Measurements from ENCODE around the gene NBAS. TPM values are rescaled to one million over a fixed set of nuclear protein-coding genes. Genes with fewer than 3 reads are reported as not detected.

NBAS gene
- total RNA-seq, 1 experiment from 2014 or later = 35.5 TPM

DNA sequence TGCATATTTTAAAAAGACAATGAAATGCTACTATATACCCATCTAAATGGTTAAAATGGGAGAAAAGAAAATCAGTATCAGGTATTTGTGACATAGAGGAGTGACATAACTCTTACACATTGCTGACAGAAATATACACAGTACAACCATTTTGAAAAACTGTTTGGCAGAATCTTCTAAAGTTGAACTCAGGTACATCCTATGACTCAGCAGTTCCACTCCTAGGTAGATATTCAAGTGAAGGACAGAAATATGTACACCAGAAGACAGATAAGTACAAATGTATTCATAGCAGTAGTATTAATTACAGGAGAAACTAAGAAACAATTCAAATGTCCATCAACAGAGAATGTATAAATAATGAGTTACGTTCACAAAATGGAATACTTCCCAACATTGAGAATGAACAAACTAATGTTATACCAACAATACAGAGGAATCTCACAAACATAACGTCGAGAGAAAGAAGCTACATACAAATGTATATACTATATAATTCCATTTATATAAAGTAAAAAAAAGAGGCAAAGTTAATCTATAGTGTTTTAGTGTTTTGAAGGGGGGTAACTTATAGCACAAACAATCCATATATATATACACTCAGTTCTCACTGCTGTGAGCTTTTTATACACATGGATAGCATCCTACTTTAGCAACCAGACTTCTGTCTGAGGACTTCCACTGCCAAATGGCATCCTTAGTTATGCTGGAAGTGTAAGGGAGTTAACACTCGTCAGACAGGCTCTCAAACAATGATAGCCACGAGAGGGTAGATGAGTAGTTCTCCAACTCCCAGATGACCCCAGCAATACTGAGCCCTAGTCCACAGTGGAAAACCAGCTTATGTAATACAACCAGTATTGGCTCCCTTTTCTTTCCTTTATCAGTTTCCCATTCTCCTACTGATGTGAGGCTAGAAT is 172.5 kb downstream of the NBAS start:
- Histone ChIP-seq H3K4me3 (ENCODE audit: insufficient read depth, low read depth, low read length) (no peak overlapping the region), H3K27me3 (ENCODE audit: control insufficient read depth, insufficient read depth, low read length) (no peaks in the 10 kb centered on the region), H3K36me3 (replicated peaks; ENCODE audit: control insufficient read depth, insufficient read depth, low read length) (no peaks in the 10 kb centered on the region)
- DNase-seq = no peak

DNA sequence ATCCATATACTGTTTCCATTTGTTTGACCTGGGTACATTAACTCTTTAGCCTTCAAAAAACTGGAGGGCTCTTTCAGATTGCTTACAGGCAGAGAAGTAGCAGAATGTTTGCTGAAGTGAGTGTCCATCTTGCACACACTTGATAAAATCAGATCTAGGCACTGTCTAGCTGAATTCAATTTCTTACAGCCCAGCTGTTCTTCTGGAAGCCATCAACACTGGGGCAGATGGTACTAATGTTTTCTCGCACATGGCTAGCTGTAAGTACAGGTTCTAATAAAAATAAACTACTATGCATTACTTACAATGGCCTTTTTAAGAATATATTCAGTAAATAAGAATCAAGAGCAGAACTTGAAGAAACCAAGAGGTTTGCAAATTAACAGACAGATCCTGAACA is 175.9 kb downstream of the NBAS start:
- Histone ChIP-seq H3K4me3 (ENCODE audit: insufficient read depth, low read depth, low read length) (no peak overlapping the region), H3K36me3 (replicated peaks; ENCODE audit: control insufficient read depth, insufficient read depth, low read length) (no peaks in the 10 kb centered on the region), H3K27me3 (ENCODE audit: control insufficient read depth, insufficient read depth, low read length) (no peaks in the 10 kb centered on the region)
- no peak for DNase-seq

DNA sequence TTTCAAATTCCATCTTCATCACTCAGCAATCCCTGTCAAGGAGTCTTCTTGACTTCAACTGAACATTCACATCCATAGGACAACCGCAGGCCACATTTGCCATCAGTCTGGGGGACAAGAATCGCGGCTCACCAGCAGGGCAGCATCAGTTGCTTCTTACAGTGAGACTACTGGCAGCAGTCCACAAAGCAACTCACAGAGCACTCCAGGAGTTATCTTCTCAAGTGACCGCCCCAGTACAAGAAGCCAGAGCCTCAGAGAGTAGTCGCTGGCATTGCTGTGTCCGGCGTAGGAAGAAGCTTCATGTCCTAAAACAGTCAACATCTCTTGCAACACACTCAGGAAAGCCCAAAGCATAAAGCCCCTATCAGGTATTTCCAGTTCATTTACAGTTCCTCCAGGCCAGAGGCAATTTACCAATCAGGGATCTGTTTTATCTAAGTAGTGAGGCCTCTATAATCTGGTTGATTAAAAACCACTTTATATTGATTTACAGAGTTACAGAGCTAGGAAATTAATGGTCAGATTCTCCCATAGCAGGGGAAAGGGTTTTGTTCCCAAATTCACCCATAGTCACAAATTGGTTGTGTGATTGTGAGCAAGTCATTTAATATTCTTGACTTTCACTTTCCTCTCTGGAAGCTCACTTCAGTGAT is 177.3 kb downstream of the NBAS start:
- H3K36me3 ChIP-seq (replicated peaks; ENCODE audit: control insufficient read depth, insufficient read depth, low read length) = no peaks in the 10 kb centered on the region
- no peak for DNase-seq
- no peaks in the 10 kb centered on the region for H3K27me3 ChIP-seq (ENCODE audit: control insufficient read depth, insufficient read depth, low read length)
- H3K4me3 ChIP-seq (ENCODE audit: insufficient read depth, low read depth, low read length) = no peak overlapping the region

DNA sequence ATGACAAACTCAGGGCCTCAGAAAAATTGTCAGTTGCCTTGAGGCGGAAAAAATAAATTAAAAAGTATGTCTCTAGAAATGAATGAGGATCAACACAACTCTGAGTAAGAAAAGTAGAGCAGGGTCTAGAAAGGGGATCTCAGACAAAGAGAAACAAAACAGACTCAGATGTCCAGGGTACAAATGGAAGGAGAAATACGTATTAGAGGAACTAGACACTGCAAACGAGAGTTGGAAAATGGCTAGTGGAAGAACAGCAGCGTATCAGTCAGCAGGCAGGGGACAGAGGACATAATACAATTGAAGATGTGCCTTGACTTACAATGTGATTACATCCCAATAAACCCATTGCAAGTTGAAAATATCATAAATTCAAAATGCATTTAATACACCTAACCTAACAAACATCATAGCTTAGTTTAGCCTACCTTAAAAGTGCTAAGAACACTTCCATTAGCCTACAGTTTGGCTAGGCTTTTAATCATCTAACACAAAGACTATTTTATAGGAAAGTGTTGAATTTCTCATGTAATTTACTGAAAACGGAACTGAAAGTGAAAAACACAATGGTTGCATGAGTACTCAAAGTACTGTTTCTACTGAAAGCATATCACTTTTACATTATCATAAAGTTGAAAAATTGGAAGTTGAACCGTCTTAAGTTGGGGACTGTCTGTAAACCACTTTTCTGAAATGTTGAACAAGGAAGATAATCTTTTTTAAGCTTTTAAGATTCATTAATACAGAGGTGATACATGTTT is 182.8 kb downstream of the NBAS start:
- Histone ChIP-seq H3K36me3 (replicated peaks; ENCODE audit: control insufficient read depth, insufficient read depth, low read length) (no peaks in the 10 kb centered on the region), H3K4me3 (ENCODE audit: insufficient read depth, low read depth, low read length) (no peak overlapping the region), H3K27me3 (ENCODE audit: control insufficient read depth, insufficient read depth, low read length) (no peaks in the 10 kb centered on the region)
- DNase-seq = no peak

DNA sequence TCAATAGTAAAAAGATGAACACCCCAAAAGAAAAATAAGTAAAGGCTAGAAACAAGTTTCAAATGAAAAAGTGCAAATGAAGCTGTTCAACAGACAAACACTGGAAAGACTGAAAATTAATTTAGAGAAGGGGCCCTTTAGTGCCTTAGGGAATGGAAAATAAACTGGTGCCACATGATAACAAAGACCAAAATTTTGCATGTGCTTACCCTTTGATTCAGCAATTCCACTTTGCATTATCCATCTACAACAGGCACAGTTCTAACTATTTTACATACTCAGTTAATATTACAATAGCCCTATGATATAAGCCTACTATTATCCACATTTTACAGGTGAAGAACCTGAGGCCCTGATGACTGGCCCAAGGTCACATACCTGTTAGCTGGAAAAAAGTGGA is 183.9 kb downstream of the NBAS start:
- Histone ChIP-seq H3K36me3 (replicated peaks; ENCODE audit: control insufficient read depth, insufficient read depth, low read length) (no peaks in the 10 kb centered on the region), H3K27me3 (ENCODE audit: control insufficient read depth, insufficient read depth, low read length) (no peaks in the 10 kb centered on the region), H3K4me3 (ENCODE audit: insufficient read depth, low read depth, low read length) (no peak overlapping the region)
- DNase-seq = no peak

DNA sequence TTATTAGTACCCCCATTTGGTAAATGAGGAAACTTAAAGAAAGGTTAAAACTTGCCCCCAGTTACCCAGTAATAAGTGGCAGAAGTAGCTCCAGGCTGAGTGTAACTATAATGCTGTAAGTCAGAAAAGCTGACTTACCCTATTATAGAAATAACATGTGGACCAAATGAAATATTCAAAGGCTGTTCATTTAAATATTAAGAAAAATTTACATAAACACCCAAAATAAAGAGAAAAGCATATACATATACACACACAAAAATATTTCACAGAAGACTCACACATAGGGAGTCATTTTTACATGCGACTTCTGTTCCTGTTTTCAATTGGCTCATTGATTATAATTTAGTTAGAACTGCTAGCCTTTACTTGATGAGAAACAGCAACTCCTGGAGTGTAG is 189.1 kb downstream of the NBAS start:
- DNase-seq = no peak

DNA sequence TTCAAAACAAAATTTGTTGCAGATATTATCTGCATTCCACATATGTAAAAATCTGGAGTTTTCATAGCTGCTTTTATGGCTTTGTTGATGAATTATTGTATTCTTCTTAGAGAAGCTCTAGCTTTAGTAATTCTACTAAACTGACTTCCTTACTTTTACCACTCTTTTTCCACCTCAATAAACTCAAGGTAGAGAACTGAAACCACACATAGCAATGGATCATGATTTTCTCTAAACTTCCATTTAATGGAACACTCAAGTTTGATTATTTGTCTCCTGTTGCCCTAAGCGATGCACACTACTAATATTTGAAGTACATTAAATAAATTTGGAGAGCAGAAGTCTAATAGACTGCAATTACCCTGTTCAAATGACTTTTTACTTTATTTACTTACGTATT is 192.0 kb downstream of the NBAS start:
- no peak overlapping the region for H3K4me3 ChIP-seq (ENCODE audit: insufficient read depth, low read depth, low read length)
- no peak for DNase-seq
- H3K36me3 ChIP-seq (replicated peaks; ENCODE audit: control insufficient read depth, insufficient read depth, low read length) = no peaks in the 10 kb centered on the region
- no peaks in the 10 kb centered on the region for H3K27me3 ChIP-seq (ENCODE audit: control insufficient read depth, insufficient read depth, low read length)

More for the DNA sequence above, 189.1 kb downstream of the NBAS start:
- H3K4me3 ChIP-seq (ENCODE audit: insufficient read depth, low read depth, low read length) = no peak overlapping the region
- H3K36me3 ChIP-seq (replicated peaks; ENCODE audit: control insufficient read depth, insufficient read depth, low read length) = no peaks in the 10 kb centered on the region
- no peaks in the 10 kb centered on the region for H3K27me3 ChIP-seq (ENCODE audit: control insufficient read depth, insufficient read depth, low read length)

DNA sequence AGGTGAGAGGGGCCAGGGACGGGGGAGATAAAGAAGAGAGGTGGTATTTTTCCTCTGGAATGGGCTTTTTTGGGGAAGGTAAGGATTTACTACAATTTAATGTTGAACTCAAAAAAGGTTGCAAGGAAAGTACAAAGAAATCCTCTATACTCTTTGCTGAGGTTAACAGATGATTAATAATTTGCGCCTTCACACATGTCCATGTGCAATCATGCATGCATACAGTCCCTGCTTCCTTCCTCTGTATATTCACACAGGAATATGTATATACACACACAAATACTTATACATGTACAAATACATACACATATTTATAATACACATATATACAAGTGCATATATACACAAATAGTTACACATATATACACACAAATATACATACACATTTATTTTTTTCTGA is 193.4 kb downstream of the NBAS start:
- DNase-seq = no peak
- H3K4me3 ChIP-seq (ENCODE audit: insufficient read depth, low read depth, low read length) = no peak overlapping the region
- no peaks in the 10 kb centered on the region for H3K27me3 ChIP-seq (ENCODE audit: control insufficient read depth, insufficient read depth, low read length)
- H3K36me3 ChIP-seq (replicated peaks; ENCODE audit: control insufficient read depth, insufficient read depth, low read length) = no peaks in the 10 kb centered on the region

DNA sequence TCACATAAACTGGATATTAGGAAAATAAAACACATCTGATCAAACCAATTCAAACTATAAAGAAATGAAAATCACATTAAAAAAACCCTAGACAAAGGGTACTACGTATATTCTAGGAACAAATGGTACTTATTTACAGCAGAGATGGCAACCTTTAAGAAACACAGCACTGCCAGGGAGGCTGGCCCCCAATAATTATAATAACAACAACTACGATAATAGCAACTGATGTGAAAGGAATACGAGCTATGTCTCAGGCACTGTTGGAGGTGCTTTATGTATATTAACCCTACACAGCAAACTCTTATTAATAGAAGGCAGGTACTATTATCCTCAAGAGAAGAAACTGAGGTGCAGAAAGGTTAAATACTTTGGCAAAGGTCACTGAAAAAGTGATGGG is 193.9 kb downstream of the NBAS start:
- no peak overlapping the region for H3K4me3 ChIP-seq (ENCODE audit: insufficient read depth, low read depth, low read length)
- no peaks in the 10 kb centered on the region for H3K36me3 ChIP-seq (replicated peaks; ENCODE audit: control insufficient read depth, insufficient read depth, low read length)
- no peak for DNase-seq
- no peaks in the 10 kb centered on the region for H3K27me3 ChIP-seq (ENCODE audit: control insufficient read depth, insufficient read depth, low read length)

DNA sequence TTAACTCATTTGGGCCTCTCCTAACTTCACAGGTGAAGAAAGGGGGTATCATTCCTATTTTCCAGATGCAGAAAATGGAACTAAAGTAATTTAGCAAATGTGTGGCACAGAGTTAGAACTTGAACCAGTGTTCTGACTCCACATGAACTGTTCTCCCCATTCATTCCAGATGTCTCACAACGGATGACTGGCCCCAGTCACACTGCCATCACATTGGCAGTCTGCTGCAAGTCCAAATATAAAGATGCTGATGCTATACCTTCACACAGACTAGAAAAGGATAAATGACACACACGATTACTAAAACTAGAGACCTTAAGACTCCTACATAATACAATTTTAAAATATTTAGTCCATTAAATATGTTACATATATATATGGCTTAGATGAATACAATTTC is 195.7 kb downstream of the NBAS start:
- H3K27me3 ChIP-seq (ENCODE audit: control insufficient read depth, insufficient read depth, low read length) = no peaks in the 10 kb centered on the region
- H3K36me3 ChIP-seq (replicated peaks; ENCODE audit: control insufficient read depth, insufficient read depth, low read length) = no peaks in the 10 kb centered on the region
- no peak overlapping the region for H3K4me3 ChIP-seq (ENCODE audit: insufficient read depth, low read depth, low read length)
- DNase-seq = no peak

DNA sequence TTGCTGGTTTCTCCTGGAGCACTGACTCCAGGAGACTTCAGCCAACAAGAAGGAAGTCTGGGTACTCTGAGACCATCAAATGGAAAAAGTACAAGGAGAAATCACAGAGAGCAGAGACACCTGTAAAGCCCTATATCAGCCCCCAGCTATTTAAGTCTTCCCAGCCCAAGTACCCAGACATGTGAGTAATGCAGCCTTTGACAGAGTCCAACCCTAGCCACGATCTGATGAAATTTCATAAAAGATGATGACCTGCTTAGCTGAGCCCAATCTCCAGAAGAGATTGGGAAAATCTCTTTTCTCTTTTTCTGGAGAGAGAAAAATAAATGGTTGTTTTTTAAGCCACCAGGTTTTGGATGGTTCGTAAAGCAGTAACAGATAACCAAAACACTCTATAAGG is 196.6 kb downstream of the NBAS start:
- H3K36me3 ChIP-seq (replicated peaks; ENCODE audit: control insufficient read depth, insufficient read depth, low read length) = no peaks in the 10 kb centered on the region
- no peak for DNase-seq
- H3K27me3 ChIP-seq (ENCODE audit: control insufficient read depth, insufficient read depth, low read length) = no peaks in the 10 kb centered on the region
- H3K4me3 ChIP-seq (ENCODE audit: insufficient read depth, low read depth, low read length) = no peak overlapping the region

DNA sequence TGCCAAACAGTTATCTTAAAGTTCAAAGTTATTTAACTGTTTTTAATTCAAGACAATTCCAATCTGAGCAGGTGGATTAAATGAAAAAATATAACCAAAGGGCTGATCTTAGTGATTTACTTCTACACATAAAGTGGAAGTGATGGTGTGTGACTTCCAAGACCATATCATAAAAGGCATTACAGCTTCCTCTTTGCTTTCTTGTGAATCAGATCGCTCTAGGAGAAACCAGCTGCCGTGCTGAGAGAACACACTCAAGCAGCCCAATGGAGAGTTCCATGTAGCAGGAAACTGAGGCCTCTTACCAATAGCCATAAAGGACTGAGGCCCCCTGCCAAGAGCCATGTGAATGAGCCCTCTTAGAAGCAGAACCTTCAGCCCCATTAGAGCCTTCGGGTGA is 197.4 kb downstream of the NBAS start:
- Histone ChIP-seq H3K36me3 (replicated peaks; ENCODE audit: control insufficient read depth, insufficient read depth, low read length) (no peaks in the 10 kb centered on the region), H3K4me3 (ENCODE audit: insufficient read depth, low read depth, low read length) (no peak overlapping the region), H3K27me3 (ENCODE audit: control insufficient read depth, insufficient read depth, low read length) (no peaks in the 10 kb centered on the region)
- DNase-seq = no peak

DNA sequence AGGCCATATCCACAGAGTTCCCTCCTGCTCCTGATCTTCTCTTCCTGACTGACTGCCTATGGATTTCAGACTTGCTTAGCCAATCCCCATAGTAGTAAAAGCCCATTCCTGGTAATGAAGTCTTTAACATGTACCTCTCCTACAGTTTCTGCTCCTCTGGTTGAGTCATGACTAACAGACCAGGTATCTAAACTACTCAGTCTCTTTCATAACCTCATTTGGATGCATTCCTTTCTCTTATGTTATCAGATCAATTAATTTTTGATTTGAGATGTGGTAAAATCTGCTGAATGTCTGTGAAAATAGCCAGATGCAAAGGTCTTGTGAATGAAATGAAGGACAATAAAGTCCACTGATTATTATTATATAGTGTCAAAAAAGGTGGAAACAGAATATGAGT is 198.0 kb downstream of the NBAS start:
- no peaks in the 10 kb centered on the region for H3K27me3 ChIP-seq (ENCODE audit: control insufficient read depth, insufficient read depth, low read length)
- no peak overlapping the region for H3K4me3 ChIP-seq (ENCODE audit: insufficient read depth, low read depth, low read length)
- no peak for DNase-seq
- no peaks in the 10 kb centered on the region for H3K36me3 ChIP-seq (replicated peaks; ENCODE audit: control insufficient read depth, insufficient read depth, low read length)

DNA sequence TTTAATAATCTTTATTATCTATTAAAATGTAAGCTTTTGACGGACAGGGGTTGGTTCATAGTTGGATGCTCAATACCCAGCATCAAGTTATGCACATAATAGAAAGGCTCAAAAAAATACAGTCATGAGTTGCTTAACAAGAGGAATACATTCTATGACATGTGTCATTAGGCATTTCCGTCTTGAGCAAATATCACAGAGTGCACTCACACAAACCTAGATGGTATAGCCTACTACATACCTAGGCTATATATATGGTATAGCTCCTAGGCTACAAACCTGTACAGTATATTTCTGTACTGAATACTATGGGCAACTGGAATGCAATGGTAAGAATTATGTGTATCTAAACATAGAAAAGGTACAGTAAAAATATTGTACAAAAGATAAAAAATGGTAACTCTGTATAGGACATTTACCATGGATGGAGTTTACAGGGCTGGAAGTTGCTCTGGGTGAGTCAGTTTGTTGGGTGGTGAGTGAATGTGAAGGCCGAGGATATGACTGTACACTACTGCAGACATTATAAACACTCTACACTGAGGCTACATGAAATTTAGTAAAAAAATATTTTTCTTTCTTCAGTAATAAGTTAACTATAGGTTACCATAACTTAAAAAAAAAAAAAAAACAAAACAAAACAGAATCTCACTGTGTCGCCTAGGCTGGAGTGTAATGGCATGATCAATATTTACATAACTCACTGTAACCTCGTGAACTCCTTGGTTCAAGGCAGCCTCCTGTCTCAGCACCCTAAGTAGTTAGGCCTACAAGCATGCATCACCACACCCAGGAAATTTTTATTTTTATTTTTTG is 201.2 kb downstream of the NBAS start:
- Histone ChIP-seq H3K4me3 (ENCODE audit: insufficient read depth, low read depth, low read length) (no peak overlapping the region), H3K27me3 (ENCODE audit: control insufficient read depth, insufficient read depth, low read length) (no peaks in the 10 kb centered on the region)
- no peak for DNase-seq

More for the DNA sequence above, 201.2 kb downstream of the NBAS start:
- H3K36me3 ChIP-seq (replicated peaks; ENCODE audit: control insufficient read depth, insufficient read depth, low read length) = no peaks in the 10 kb centered on the region

Measured in H7 (cell line).